HG03095 (cell line): ENCODE measurements around the gene AP3D1.
"Not testable (repeated sequence)": the region's sequence is repeated elsewhere in the genome, so short reads cannot be mapped to it uniquely, and the experiment has no call there.

ENCODE experiments used
- ATAC-seq: cut with Tn5 transposase; IDR thresholded peaks from one replicate; pipeline ENCODE4 v1.9.1; 2021; ENCODE audit warnings: moderate library complexity; ENCODE audit not compliant: unreplicated experiment

Gene AP3D1

DNA sequence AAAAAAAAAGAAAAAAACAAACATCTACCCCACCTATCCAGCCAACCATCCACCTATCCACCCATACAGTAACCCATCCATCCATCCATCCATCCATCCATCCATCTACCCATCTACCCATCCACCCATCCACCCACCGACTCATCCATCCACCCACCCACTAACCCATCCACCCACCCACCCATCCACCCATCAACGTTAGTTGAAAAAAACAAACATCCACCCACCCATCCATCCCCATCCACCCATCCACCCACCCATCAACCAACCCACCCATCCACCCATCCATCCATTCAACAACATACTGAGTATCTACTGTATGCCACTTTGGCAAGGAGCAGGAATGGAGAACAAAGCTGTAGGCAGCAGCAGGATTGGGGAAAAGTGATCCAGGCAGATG lies 6.1 kb upstream of the AP3D1 start:
- no peak for ATAC-seq

DNA sequence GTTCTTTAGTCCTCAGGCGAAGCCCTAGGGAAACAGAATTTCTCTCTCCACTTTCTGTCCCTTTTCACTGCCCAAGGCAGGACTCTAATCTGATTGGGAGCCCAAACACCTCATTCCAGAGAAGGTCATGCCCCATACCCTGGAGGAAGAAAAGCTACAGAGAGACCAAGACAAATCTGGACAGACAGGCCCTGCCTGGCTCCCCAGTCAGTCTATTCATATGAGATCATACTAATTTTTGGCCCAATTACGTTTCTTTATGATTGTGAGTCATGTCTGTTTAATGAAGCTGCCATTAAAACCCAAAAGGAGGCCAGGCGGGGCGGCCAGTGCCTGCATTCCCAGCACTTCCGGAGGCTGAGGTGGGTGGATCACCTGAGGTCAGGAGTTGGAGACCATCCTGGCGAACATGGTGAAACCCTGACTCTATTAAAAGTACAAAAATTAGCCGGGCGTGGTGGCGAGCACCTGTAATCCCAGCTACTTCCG lies 3.3 kb upstream of the AP3D1 start:
- ATAC-seq, result no peak

DNA sequence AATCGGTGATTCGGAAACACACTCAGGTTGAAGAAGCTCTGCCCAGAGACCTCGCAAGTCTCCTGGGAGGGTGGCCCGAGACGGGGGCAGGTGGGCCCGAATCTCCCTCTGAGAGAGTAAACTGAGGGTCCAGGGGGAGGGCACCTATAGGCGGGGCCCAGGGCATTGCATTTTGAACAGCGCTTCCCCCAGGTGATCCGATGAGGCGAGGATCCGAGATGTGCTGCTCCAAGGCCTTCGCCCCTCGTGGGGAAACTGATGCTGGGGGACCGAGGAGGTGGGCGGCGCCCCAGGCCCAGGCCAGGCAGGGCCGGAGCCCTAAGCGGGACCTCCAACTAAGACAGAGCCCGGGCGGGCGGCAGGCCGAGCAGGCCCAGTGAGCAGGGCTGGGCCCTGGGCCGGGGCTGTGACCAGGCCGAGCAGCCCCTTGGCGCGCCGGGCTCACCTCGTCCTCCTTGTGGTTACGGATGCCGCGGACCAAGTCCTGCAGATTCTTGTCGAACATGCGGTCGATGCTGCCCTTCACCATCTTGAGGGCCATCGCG lies 500 bp downstream of the AP3D1 start:
- peak; percentile 14 for ATAC-seq

DNA sequence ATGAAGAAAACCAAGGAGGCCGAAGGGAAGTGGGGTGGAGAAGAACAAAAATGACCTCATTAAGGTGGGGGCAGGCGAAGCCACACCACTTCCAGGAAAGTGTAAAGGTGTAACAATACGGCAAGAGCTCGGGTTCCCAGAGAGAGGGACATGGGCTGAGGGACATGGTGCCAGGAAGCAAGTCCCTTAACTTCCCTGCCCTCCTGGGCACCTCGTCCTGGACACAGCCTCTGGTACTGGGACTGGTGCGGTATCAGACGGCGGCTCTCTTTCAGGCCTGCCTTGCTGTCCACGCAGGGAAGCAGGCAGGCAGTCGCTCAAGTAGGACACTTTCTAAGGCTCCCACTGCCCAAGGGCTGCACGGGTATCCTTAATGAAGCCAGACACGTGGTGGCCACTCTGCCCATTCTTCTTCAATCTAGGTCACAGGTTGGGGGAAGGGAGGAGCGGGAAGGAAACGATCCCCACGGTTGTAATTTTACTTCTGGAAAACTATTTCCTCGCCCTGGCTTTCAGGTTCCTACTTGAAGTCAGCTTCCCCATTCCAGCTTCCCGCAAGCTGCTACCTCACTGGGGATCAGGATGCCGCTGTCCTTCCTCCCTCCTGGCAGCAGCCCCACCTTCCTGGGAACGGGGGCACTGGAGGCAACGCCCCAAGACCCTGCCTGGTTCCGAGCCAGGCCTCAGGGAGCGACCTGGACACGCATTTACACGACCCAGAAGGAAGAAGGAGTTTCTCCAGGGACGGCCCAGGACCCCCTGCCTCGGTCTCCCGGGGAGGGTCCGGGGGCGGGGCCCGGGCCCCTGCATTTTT lies 1.2 kb downstream of the AP3D1 start:
- no peak for ATAC-seq

DNA sequence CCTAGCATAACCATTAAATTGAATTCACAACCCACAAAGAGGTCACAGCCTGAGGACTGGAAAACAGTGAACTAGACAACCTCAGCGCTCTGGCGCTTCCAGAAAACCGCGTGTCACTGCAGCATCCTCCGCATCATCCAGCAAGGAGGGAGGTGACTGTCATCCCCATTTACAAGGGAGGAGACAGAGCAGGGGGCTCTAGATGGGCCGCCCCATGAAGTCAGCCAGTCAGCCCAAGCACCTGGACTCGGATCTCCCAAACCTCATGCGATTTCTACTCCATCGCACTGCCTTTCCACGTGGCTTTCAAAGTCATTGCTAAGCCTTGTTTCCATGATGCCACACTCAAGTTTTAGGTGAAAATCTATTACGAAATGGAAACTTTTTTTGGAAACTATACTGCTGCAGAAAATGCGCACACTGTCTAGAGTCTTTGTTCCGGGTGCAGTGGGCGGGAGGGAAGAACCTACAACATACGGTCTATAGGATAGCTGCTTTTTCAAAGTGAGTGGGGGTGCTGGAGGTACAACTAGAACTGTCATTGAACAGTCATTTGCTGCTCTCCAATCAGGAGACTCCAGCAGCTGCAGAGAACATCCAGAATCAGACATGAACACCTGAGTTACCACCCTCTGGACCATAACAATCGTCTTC lies 2.8 kb downstream of the AP3D1 start:
- ATAC-seq, result no peak

DNA sequence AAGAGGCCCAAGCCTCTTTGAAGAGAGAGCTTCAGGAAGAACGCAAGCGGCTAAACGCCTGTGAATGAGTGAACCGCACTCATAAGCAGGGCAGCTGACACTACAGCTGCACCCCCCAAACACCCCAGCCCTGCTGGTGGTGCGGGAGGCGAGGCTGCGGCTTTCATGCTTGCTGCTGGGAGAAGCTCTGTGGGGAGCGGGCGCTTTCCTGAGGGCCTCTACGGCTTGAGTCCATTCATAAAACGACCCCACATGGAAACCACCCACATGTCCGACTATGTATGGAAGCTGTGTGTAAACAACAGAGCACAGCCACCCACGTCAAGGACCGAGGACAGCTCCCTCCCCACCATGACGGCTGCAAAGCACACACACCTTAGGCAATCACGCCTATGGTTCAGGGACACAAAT lies 5.5 kb downstream of the AP3D1 start:
- ATAC-seq, result no peak

DNA sequence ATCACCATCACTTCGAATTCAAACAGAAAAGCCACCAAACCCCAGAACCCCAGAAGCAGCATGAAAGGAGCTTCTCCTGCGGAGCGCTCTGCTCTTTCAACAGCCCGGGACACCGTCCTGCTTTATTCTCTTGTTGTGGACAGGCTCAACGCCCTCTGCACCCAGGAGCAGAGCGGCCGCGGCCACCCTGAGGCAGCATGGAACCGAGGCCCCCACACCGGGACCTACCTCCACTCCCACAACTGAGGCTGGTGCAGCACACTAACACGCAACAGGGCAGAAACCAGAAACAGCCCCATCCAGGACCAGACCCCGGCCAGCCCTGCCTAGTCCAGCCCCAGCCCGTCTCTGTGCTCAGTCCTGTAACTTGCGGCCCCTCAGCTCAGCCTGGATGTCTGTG lies 7.2 kb downstream of the AP3D1 start:
- ATAC-seq, result no peak

DNA sequence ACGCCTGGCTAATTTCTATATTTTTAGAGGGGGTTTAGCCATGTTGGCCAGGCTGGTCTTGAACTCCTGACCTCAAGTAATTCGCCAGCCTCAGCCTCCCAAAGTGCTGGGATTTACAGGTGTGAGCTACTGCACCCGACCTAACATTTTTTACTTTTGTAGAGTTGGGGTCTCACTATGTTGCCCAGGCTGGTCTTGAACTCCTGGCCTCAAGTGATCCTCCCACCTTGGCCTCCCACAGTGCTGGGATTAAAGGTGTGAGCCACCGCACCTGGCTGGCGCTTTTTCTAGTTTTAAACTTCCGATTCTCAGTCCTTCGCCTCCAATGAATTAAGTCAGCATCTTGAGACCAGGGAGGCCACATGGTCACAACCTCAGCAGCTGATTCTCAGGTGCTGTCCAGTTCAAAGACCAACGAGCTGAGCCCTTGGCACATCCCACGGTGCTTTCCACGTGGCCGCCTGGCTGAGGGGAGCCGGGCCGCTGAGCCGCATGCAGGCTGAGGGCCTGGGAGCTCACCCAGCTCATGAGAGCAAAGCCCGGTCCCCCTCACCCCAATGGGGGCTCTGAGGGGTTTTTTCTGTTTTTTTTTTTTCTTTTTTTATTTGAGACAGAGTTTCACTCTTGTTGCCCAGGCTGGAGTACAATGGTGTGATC lies 9.1 kb downstream of the AP3D1 start:
- ATAC-seq, result no peak

DNA sequence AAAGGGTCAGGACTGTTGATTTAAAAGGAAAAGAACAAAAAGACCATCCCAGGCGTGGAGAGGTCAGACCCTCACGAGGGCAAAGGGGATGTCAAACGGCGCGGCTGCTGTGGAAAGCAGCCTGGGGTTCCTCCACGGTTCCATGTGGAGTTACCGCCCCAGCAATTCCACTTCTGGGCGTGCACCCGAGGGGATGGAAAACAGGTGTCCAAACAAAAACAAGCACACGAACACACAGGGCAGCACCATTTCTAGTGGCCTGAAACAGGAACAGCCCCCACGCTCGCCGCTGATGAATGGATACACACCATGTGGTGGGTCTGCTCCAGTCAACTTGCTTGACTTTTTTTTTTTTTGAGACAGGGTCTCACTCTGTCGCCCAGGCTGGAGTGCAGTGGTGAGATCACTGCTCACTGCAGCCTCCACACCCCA lies 11.2 kb downstream of the AP3D1 start:
- ATAC-seq, result no peak

DNA sequence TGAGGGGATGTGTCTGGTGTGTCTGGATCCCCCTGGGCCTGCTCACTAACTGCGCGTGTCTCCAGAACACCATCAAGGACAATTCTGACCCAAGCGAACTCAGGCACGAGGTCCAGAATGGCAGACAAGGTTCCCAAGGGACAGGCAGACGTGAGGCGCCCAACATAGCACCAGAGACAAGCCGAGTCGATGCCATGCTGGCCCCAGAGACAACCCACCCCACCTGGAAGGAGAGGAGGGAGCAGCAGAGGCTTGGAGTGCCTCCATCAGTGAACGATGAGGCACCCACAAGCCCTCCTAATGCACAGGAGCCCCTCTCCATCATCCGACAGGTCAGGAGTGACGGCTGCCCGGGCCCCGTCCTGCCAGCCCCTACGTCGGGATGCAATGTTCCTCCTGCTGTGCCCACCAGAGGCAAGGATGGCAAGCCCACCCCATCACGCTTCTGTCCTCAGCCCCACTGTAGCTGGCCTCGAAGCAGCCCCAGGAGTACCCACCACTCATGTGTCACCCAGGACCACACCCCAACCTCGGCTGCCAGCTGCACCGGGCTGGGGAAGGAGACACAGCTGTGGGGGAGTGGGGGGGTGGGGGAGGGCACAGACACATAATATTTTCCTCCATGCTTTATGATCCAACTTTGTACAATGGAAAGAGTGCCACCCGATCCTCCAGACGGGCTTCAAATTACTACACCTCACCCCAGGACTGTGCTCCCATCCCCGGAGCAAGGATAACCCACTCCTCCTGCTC lies 11.8 kb downstream of the AP3D1 start:
- ATAC-seq, result no peak

DNA sequence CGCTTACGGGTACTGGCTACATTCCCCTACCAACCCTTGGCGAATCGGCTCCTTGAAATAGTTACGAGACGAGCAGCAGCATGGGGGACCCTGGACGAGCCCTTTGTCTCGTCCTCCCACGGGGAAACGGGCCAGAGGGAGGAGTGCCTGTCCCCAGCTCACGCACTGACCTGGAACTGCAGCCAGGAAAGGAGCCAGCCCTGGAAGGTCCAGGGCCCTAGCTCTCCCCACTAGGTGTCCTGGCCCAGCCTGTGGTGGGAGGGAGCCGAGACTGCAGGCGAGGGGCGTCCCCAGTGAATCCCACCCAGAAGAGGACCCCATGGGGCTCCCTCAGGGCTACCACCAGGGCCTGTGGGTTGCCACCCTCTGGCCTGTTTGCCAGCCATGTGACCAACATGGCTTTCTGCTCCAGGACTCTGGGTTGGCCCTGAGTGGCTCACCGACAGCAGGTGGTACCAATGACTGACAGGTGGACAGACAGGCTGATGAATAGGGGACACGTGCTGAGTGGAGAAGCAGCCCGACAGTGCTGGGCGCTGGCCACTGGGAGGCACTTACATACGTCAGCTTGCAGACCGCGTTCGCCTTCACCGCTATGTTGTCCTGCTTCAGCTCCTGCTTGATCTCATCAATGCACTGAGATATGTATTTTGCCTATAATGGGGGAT lies 13.2 kb downstream of the AP3D1 start:
- no peak for ATAC-seq

DNA sequence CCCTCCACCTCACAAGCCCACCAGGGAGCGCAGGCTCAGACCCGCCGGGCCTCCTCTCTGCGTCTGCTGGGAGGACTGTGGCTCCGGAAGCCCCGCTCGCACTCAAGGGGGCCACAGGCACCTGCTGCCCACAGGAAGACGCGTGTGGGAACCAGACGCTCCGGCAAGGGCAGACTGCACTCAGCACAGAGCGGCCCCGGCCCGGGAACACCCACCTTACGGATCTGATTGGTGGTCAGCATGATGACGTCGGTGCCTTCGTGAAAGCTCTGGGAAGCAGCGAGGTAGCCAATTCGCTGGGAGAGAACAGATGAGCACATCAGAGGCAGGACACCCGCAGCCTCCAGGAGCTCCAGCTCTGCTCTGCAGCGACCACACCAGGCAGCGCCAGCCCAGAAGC lies 14.6 kb downstream of the AP3D1 start:
- ATAC-seq, result no peak

DNA sequence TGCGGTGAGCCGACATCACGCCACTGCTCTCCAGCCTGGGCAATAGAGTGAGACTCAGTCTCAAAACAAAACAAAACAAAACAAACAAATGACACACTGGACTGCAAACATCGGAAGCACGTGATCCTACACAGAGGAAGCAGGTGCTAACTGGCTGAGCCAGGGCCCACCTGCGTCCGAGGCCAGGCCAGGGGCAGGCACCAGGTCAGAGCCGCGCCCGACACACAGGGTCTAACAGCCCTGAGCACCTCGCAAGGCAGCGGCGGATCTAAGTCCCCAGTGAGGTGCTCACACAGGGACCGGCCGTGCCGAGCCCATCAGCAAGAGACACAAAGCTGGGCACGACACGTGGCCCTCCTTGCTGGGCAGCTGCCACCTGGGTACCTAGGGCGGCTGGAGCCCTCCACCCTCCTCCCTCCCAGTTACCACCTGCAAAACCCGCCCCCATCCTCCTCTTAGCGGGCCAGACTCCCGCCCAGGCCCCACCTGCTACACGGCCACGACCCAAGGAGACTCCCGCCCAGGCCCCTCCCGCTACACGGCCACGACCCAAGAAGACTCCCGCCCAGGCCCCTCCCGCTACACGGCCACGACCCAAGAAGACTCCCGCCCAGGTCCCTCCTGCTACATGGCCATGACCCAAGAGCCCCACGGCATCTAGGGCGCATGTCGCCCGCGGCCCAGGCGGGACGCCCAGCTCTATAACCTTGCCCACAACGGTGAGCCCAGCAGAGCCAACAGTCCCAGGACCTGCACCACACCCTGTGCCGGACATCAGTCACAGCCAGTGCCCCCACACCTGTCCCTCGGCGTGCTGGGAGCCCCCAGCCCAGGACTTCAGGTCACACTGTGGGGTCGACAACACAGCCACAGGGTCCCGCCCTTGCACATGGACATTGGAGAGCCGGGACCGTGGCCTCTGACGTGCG lies 15.6 kb downstream of the AP3D1 start:
- ATAC-seq, result no peak

DNA sequence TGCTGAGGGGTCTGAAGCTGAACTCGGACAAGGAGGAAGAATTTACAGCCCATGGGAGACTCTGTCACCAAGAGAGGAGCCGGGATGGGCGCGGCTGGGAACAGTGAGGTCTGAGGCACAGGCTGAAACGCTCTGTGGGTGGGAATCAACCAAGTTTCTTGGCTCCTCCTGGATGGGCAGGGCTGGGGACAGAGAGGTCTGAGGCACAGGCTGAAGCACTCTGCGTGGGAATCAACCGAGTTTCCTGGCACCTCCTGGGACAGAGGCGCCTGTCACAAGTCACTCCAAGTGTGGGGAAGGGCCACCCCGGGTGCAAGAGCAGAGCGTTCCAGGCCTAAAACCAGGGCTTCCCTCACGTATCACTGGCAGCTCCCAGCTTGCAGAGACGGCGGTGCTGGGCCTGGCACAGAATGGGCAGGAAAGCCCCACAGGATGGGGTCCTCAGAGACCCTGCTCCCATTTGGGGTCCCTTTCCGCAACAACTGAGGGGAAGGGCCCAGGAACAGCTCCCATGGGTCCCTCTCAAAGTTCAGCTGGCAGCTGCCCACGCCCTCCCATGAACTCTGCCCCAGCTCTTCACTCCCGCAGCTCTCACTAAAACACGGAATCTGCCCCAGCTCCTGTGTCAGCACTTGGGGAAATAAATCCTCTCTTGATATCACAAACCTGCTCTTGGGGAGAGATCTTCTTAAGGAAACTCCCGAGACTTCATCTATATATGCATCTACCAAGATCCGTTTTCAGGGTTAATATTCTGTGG lies 18.5 kb downstream of the AP3D1 start:
- no peak for ATAC-seq

DNA sequence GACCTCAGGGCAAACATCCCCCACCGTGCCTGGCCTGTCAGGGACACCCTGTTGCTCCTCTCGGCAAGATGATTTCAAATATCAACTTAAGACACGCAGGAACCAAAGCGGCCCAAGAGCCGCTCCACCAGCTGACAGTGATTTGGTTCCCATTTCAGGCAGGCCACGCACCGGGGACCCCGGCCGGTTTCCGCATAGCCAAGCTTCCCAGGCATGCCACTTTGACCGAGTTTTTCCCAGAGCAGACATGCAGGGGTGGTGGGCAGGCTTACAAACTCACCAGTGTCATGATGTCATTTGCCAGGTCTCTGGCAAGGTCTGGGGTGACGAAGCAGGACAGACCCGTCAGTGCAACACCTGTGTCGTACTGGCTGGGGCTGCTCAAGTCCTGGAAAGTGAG lies 19.2 kb downstream of the AP3D1 start:
- ATAC-seq, result no peak

DNA sequence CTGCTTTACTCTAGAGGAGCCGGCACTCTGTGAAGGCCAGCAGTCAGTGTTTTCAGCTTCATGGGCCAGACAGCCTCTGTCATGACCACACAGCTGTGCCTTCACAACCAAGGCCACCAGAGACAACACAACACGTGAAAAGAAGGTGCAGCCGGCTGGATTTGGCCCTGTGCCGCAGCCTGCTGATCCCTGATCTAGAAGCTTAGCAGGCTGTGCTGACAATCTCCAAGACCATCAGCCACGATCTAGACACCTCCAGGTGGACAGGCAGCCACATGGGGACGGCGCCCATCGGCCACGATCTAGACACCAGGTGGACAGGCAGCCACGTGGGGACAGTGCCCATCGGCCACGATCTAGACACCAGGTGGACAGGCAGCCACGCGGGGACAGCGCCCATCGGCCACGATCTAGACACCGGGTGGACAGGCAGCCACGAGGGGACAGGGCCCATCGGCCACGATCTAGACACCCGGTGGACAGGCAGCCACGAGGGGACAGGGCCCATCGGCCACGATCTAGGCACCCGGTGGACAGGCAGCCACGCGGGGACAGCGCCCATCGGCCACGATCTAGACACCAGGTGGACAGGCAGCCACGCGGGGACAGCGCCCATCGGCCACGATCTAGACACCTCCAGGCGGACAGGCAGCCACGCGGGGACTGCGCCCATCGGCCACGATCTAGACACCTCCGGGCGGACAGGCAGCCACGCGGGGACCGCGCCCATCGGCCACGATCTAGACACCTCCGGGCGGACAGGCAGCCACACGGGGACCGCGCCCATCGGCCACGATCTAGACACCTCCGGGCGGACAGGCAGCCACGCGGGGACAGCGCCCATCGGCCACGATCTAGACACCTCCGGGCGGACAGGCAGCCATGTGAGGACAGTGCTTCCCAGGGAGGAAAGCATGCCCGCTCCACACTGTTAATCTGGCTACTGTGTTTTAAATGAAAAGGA lies 20.1 kb downstream of the AP3D1 start:
- ATAC-seq, result not testable (repeated sequence)
